CD14-positive monocyte (primary cell): ENCODE measurements around the gene VMP1. TPM values are rescaled to one million over a fixed set of nuclear protein-coding genes. Genes with fewer than 3 reads are reported as not detected.

Experiments used
- DNase-seq, 3 donors: peaks; one replicate each; pipeline ENCODE4 v3.0.0-alpha.2; 2011 to 2022
- H2AFZ ChIP-seq: 2 replicates; pipeline ENCODE4 v1.6.0; 2012; ENCODE audit warnings: mild to moderate bottlenecking, low read depth, low read length, inconsistent platforms; ENCODE audit not compliant: insufficient read depth, poor library complexity, severe bottlenecking
- H3K27ac ChIP-seq, 2 donors: 1 replicate in 1 of 2; 2 replicates in 1 of 2; pipeline ENCODE4 v1.5.1; 2012 to 2013; ENCODE audit warnings: low read length in 2 of 2, control low read depth in 1 of 2, inconsistent platforms in 1 of 2, low read depth in 1 of 2, mild to moderate bottlenecking in 1 of 2
- H3K27me3 ChIP-seq, 2 donors: one replicate each; pipeline versions ENCODE4 v1.6.0 to v1.6.1; 2011 to 2013; ENCODE audit warnings: low read length in 2 of 2; ENCODE audit not compliant: control insufficient read depth in 2 of 2, insufficient read depth in 2 of 2
- H3K36me3 ChIP-seq, 2 donors: replicated peaks in 1 of 2; 1 replicate in 1 of 2; 2 replicates in 1 of 2; pipeline versions ENCODE4 v1.5.1 to v1.6.1; 2012 to 2013; ENCODE audit warnings: low read length in 2 of 2, control low read depth in 1 of 2, inconsistent platforms in 1 of 2, mild to moderate bottlenecking in 1 of 2; ENCODE audit not compliant: insufficient read depth in 2 of 2, control insufficient read depth in 1 of 2
- H3K4me1 ChIP-seq, 2 donors: 1 replicate in 1 of 2; 2 replicates in 1 of 2; pipeline versions ENCODE4 v1.5.1 to v1.6.1; 2012 to 2013; ENCODE audit warnings: low read length in 2 of 2, control low read depth in 1 of 2, inconsistent platforms in 1 of 2, mild to moderate bottlenecking in 1 of 2, moderate library complexity in 1 of 2; ENCODE audit not compliant: insufficient read depth in 2 of 2, control insufficient read depth in 1 of 2
- H3K4me2 ChIP-seq: replicated peaks from 2 replicates; pipeline ENCODE3; 2012; ENCODE audit warnings: low read length, moderate library complexity, mild to moderate bottlenecking; ENCODE audit not compliant: poor library complexity, severe bottlenecking; ENCODE audit errors: extremely low read depth
- H3K4me3 ChIP-seq, 3 experiments: fragments of 200-600 bp in 1 of 3; sonication (generic) in 1 of 3; replicated peaks in 1 of 3; 1 replicate in 2 of 3; 2 replicates in 1 of 3; pipeline ENCODE4 v1.5.1; 2011 to 2013; ENCODE audit warnings: low read length in 3 of 3, mild to moderate bottlenecking in 3 of 3, control low read depth in 2 of 3, low read depth in 2 of 3, inconsistent platforms in 1 of 3, moderate library complexity in 1 of 3
- H3K79me2 ChIP-seq: 2 replicates; pipeline ENCODE4 v1.6.0; 2012; ENCODE audit warnings: mild to moderate bottlenecking, control low read depth, inconsistent platforms, low read length, moderate library complexity; ENCODE audit not compliant: insufficient read depth
- H3K9ac ChIP-seq: 2 replicates; pipeline ENCODE4 v1.6.0; 2017; ENCODE audit warnings: low read length, mild to moderate bottlenecking; ENCODE audit not compliant: insufficient read depth, poor library complexity, severe bottlenecking
- H3K9me3 ChIP-seq, 2 donors: replicated peaks in 1 of 2; 1 replicate in 1 of 2; 2 replicates in 1 of 2; pipeline versions ENCODE4 v1.5.1 to v1.6.1; 2012 to 2013; ENCODE audit warnings: low read length in 2 of 2, control low read depth in 1 of 2; ENCODE audit not compliant: control insufficient read depth in 1 of 2, insufficient read depth in 1 of 2
- H4K20me1 ChIP-seq: 2 replicates; pipeline ENCODE4 v1.6.0; 2012; ENCODE audit warnings: mild to moderate bottlenecking, low read length, control low read depth, moderate library complexity; ENCODE audit not compliant: insufficient read depth
- H3K27ac Mint-ChIP-seq, 7 donors: one replicate each; pipeline ENCODE4 v1.8.0; 2020; ENCODE audit warnings: mild to moderate bottlenecking in 7 of 7, mixed read lengths in 7 of 7, moderate library complexity in 6 of 7, inconsistent platforms in 2 of 7
- H3K27me3 Mint-ChIP-seq, 3 donors: one replicate each; pipeline ENCODE4 v1.8.0; 2021 to 2022; ENCODE audit warnings: low read depth in 3 of 3, mild to moderate bottlenecking in 3 of 3, mixed read lengths in 3 of 3, moderate library complexity in 3 of 3, inconsistent platforms in 1 of 3
- H3K36me3 Mint-ChIP-seq, 2 donors: one replicate each; pipeline ENCODE4 v1.8.0; 2020; ENCODE audit warnings: mixed read lengths in 2 of 2, inconsistent platforms in 1 of 2, mild to moderate bottlenecking in 1 of 2
- H3K4me1 Mint-ChIP-seq: one replicate; pipeline ENCODE4 v1.8.0; 2020; ENCODE audit warnings: mild to moderate bottlenecking, mixed read lengths
- H3K4me3 Mint-ChIP-seq, 2 donors: one replicate each; pipeline ENCODE4 v1.8.0; 2020; ENCODE audit warnings: mild to moderate bottlenecking in 2 of 2, mixed read lengths in 2 of 2, moderate library complexity in 1 of 2
- H3K9me3 Mint-ChIP-seq, 7 donors: one replicate each; pipeline ENCODE4 v1.8.0; 2020 to 2022; ENCODE audit warnings: mixed read lengths in 7 of 7, mild to moderate bottlenecking in 6 of 7, moderate library complexity in 6 of 7, inconsistent platforms in 2 of 7
- CTCF ChIP-seq: fragments of 200-600 bp; IDR thresholded peaks from one replicate; pipeline ENCODE4 v1.8.0; 2022; ENCODE audit warnings: antibody characterized with exemption, mild to moderate bottlenecking
- WGBS: methylation state at CpG from one replicate; pipeline ENCODE4 v1.1.5; 2013; ENCODE audit warnings: missing lambda C conversion rate; ENCODE audit not compliant: insufficient coverage; 5-methylcytosine and 5-hydroxymethylcytosine counted together
- intact Hi-C, 2 donors: fragments of 100-400 bp; cut with micrococcal nuclease; formaldehyde crosslinking; loops; one replicate each; pipeline versions ENCODE4 v1.15.0 to v1.15.1; 2023
- polyA plus RNA-seq, 3 donors: library from polyadenylated mRNA; depleted of rRNA in 1 of 3; unstranded in 2 of 3; stranded (reverse) in 1 of 3; fragments of 300-500 nt in 2 of 3; fragments of >200 nt in 1 of 3; fragmentation: Illumina TruSeq in 2 of 3; gene quantifications; 1 replicate in 2 of 3; 2 replicates in 1 of 3; pipeline ENCODE4 v1.2.3, GENCODE V29; 2012 to 2021

The VMP1 gene
- polyA plus RNA-seq, 3 donors = 246 to 511 (median 386) TPM

GRCh38 chr17:59845595-59846393, 138.3 kb downstream of the VMP1 start:
- no CpG with 5 or more reads among the region's 3 CpGs for WGBS
- Histone ChIP-seq H3K79me2 (peaks cover 36% of the 10 kb centered on the region), H3K27me3 (no peaks in the 10 kb centered on the region), H3K4me3 (peak overlapping the region in 1 of 3 experiments; percentile 64), H3K9me3 (no peaks in the 10 kb centered on the region), H3K4me1 (peaks cover 78 to 97% of the 10 kb centered on the region in 2 donors), H2AFZ (no peak overlapping the region), H3K4me2 (peak overlapping the region; percentile 27), H3K27ac (peak overlapping the region; percentile 91 to 95), H3K9ac (no peak overlapping the region), H3K36me3 (peaks cover 10 to 14% of the 10 kb centered on the region in 2 donors), H4K20me1 (peaks cover 14% of the 10 kb centered on the region)
- Mint-ChIP-seq H3K9me3 (peaks cover 0 to 2% (median 0%) of the 10 kb centered on the region in 7 donors), H3K36me3 (peaks cover 12 to 21% of the 10 kb centered on the region in 2 donors), H3K4me1 (peaks cover 89% of the 10 kb centered on the region), H3K27ac (peak overlapping the region; percentile 85 to 100 (median 94)), H3K27me3 (peaks cover 0 to 2% (median 0%) of the 10 kb centered on the region in 3 donors), H3K4me3 (no peak overlapping the region)
- no peak for TF ChIP-seq CTCF
- peak; percentile 49 to 63 (median 59) for DNase-seq
- intact Hi-C loops = loop anchor here in 1 of 2 donors (5.0 to 10.0 kb wide), 2 partner anchors 93 to 221 kb away; no protein-coding TSS in a partner anchor

GRCh38 chr17:59846394-59847165, 139.1 kb downstream of the VMP1 start:
- H3K27ac Mint-ChIP-seq = peak overlapping the region; percentile 85 to 100 (median 94)
- H3K27me3 ChIP-seq = no peaks in the 10 kb centered on the region
- intact Hi-C loops = loop anchor here in 1 of 2 donors (5.0 to 10.0 kb wide), 2 partner anchors 94 to 222 kb away; no protein-coding TSS in a partner anchor
- H4K20me1 ChIP-seq = peaks cover 6% of the 10 kb centered on the region
- no peak overlapping the region for H2AFZ ChIP-seq
- peaks cover 5 to 14% of the 10 kb centered on the region in 2 donors for H3K36me3 Mint-ChIP-seq
- H3K9me3 ChIP-seq = no peaks in the 10 kb centered on the region
- peaks cover 3 to 6% of the 10 kb centered on the region in 2 donors for H3K36me3 ChIP-seq
- H3K9me3 Mint-ChIP-seq = peaks cover 0 to 2% (median 0%) of the 10 kb centered on the region in 7 donors
- H3K4me3 Mint-ChIP-seq = no peak overlapping the region
- H3K27me3 Mint-ChIP-seq = peaks cover 0 to 2% (median 0%) of the 10 kb centered on the region in 3 donors
- WGBS = 77% methylated on average over 5 of the region's 7 CpGs
- peaks cover 89% of the 10 kb centered on the region for H3K4me1 Mint-ChIP-seq
- no peak for TF ChIP-seq CTCF
- peak overlapping the region; percentile 27 for H3K4me2 ChIP-seq
- H3K27ac ChIP-seq = peak overlapping the region; percentile 91 to 95
- H3K4me3 ChIP-seq = peak overlapping the region in 1 of 3 experiments; percentile 64
- H3K9ac ChIP-seq = peak overlapping the region; percentile 45
- peak in 2 of 3 donors; percentile 63 to 73 for DNase-seq
- H3K79me2 ChIP-seq = peaks cover 28% of the 10 kb centered on the region
- H3K4me1 ChIP-seq = peaks cover 81 to 99% of the 10 kb centered on the region in 2 donors
